GM12878 (cell line): ENCODE results near the gene OR5M3. TPM values are rescaled to one million over a fixed set of nuclear protein-coding genes. Genes with fewer than 3 reads are reported as not detected.

Experiments
- ATAC-seq: fragments of 200-7000 bp; cut with Tn5 transposase; 3 replicates; pipeline ENCODE4 v1.9.1; 2020; ENCODE audit warnings: mild to moderate bottlenecking, moderate library complexity
- BruUV-seq: library from RNA; stranded (reverse); fragments of 400-500 nt; replicated peaks from 2 replicates; lab custom pipeline; 2021; lab: Mats Ljungman, UMichigan
- CTCF ChIA-PET: fragments of 300-600 bp; sonication (Branson Sonifier 250); formaldehyde crosslinking; extraction: SDS; loops from one replicate; lab custom pipeline; 2021; ENCODE audit warnings: inconsistent platforms; lab: Yijun Ruan, JAX
- POLR2A ChIA-PET: fragments of 350-600 bp; formaldehyde crosslinking; extraction: SDS; loops from one replicate; lab custom pipeline; 2021; ENCODE audit warnings: inconsistent platforms; lab: Charles Lee
- RAD21 ChIA-PET: fragments of 300-600 bp; sonication (Branson Sonifier 250); formaldehyde crosslinking; loops from one replicate; lab custom pipeline; 2023; ENCODE audit warnings: antibody characterized with exemption; ENCODE audit not compliant: unreplicated experiment; lab: Charles Lee
- SMC1A ChIA-PET: fragments of 300-600 bp; sonication (Branson Sonifier 250); formaldehyde crosslinking; loops from one replicate; lab custom pipeline; 2023; ENCODE audit not compliant: unreplicated experiment, uncharacterized antibody; lab: Charles Lee
- DNase-seq: peaks from one replicate; pipeline ENCODE4 v3.0.0-alpha.2; 2011; ENCODE audit warnings: low read depth, low spot score
- FAIRE-seq: peaks from 3 replicates; lab custom pipeline; 2011; peaks lifted over from hg19 to GRCh38; lab: Jason Lieb, UNC
- H2AFZ ChIP-seq: 2 replicates; pipeline ENCODE4 v1.6.0; 2011; ENCODE audit warnings: low read depth, low read length, control low read depth; ENCODE audit not compliant: control insufficient read depth
- H3K27ac ChIP-seq: 2 replicates; pipeline ENCODE4 v1.5.1; 2011; ENCODE audit warnings: control low read depth; ENCODE audit not compliant: control insufficient read depth, insufficient read depth
- H3K27me3 ChIP-seq, 2 experiments: replicated peaks in 1 of 2; 2 replicates each; pipeline versions ENCODE4 v1.6.0 to v1.6.1; 2011; ENCODE audit warnings: low read length in 1 of 2; ENCODE audit not compliant: control insufficient read depth in 2 of 2, insufficient read depth in 2 of 2
- H3K36me3 ChIP-seq, 2 experiments: 2 replicates each; pipeline ENCODE4 v1.5.1; 2011; ENCODE audit warnings: low read length in 1 of 2; ENCODE audit not compliant: control insufficient read depth in 2 of 2, insufficient read depth in 2 of 2
- H3K4me1 ChIP-seq: 2 replicates; pipeline ENCODE4 v1.6.1; 2011; ENCODE audit warnings: mild to moderate bottlenecking, low read length, moderate library complexity, mixed read lengths; ENCODE audit not compliant: control insufficient read depth, insufficient read depth
- H3K4me2 ChIP-seq: 2 replicates; pipeline ENCODE4 v1.6.0; 2011; ENCODE audit warnings: control low read depth; ENCODE audit not compliant: control insufficient read depth, insufficient read depth
- H3K4me3 ChIP-seq: fragments of 200-600 bp; sonication (generic); 2 replicates; pipeline ENCODE4 v1.5.1; 2016
- H3K79me2 ChIP-seq: 2 replicates; pipeline ENCODE4 v1.6.0; 2011; ENCODE audit warnings: low read length; ENCODE audit not compliant: control insufficient read depth, insufficient read depth
- H3K9ac ChIP-seq: 2 replicates; pipeline ENCODE4 v1.8.0; 2011; ENCODE audit warnings: low read length, control low read depth, mixed read lengths; ENCODE audit not compliant: control insufficient read depth, insufficient read depth
- H3K9me3 ChIP-seq: replicated peaks from 3 replicates; pipeline ENCODE4 v1.5.1; 2011; ENCODE audit warnings: mild to moderate bottlenecking, low read length; ENCODE audit not compliant: control insufficient read depth, insufficient read depth
- H4K20me1 ChIP-seq: 2 replicates; pipeline ENCODE4 v1.6.0; 2011; ENCODE audit not compliant: control insufficient read depth, insufficient read depth
- BACH1 ChIP-seq: fragments of 450-650 bp; IDR thresholded peaks from 2 replicates; pipeline ENCODE4 v1.6.1; 2017; ENCODE audit warnings: mild to moderate bottlenecking, borderline replicate concordance
- CBX3 ChIP-seq: fragments of 200-600 bp; sonication (generic); IDR thresholded peaks from 2 replicates; pipeline ENCODE4 v1.6.1; 2016; ENCODE audit warnings: low read depth, borderline replicate concordance
- CHD2 ChIP-seq: IDR thresholded peaks from 2 replicates; pipeline ENCODE4 v1.6.1; 2011; ENCODE audit warnings: low read depth, low read length, improper control_type of control experiment, borderline replicate concordance
- CHD4 ChIP-seq: fragments of 200-600 bp; sonication (generic); IDR thresholded peaks from 2 replicates; pipeline ENCODE4 v1.6.1; 2016; ENCODE audit warnings: mild to moderate bottlenecking
- JUND ChIP-seq: IDR thresholded peaks from 2 replicates; pipeline ENCODE4 v1.6.1; 2012; ENCODE audit warnings: low read depth, mild to moderate bottlenecking, low read length, improper control_type of control experiment, moderate library complexity
- MYC ChIP-seq: IDR thresholded peaks from 2 replicates; pipeline ENCODE4 v1.6.1; 2011; ENCODE audit warnings: mild to moderate bottlenecking, low read length, moderate library complexity, inconsistent platforms; ENCODE audit not compliant: insufficient read depth, insufficient replicate concordance, insufficient read length, severe bottlenecking
- NFIC ChIP-seq: IDR thresholded peaks from 2 replicates; pipeline ENCODE4 v1.6.1; 2012; ENCODE audit warnings: low read depth, mild to moderate bottlenecking, inconsistent platforms, low read length, moderate library complexity
- POLR2AphosphoS2 ChIP-seq: IDR thresholded peaks from 2 replicates; pipeline ENCODE4 v1.6.1; 2011; ENCODE audit warnings: low read depth, mild to moderate bottlenecking, low read length, improper control_type of control experiment, moderate library complexity
- RUNX3 ChIP-seq: IDR thresholded peaks from 2 replicates; pipeline ENCODE4 v1.6.1; 2012; ENCODE audit warnings: low read length, inconsistent platforms
- SMAD5 ChIP-seq: IDR thresholded peaks from 2 replicates; pipeline ENCODE4 v1.6.1; 2016; ENCODE audit warnings: antibody characterized with exemption, low read depth
- TARDBP ChIP-seq: IDR thresholded peaks from 2 replicates; pipeline ENCODE4 v1.6.1; 2016; ENCODE audit warnings: borderline replicate concordance
- TBL1XR1 ChIP-seq: IDR thresholded peaks from 2 replicates; pipeline ENCODE4 v1.6.1; 2012; ENCODE audit warnings: low read depth, low read length, improper control_type of control experiment
- WGBS: methylation state at CpG from one replicate; pipeline ENCODE4 v1.1.6; 2016; ENCODE audit warnings: low lambda C conversion rate; ENCODE audit not compliant: insufficient replicate concordance, insufficient coverage; ENCODE audit errors: missing lambda C conversion rate; 5-methylcytosine and 5-hydroxymethylcytosine counted together
- in situ Hi-C: fragments of 300-500 bp; cut with MboI; formaldehyde crosslinking; loops from 9 replicates; pipeline ENCODE4 v1.14.3; 2018; ENCODE audit warnings: mixed read lengths
- intact Hi-C: fragments of 100-400 bp; cut with micrococcal nuclease; formaldehyde crosslinking; loops from one replicate; pipeline ENCODE4 v1.14.2; 2022; ENCODE audit not compliant: unreplicated experiment
- polyA plus RNA-seq, 11 experiments: library from polyadenylated mRNA; depleted of rRNA in 4 of 11; unstranded in 6 of 11; stranded (reverse) in 5 of 11; fragments of >200 nt; fragmentation: Nextera tagmentation in 4 of 11; fragmentation: Illumina TruSeq in 1 of 11; extraction: Ambion mirVana in 4 of 11; extraction: Trizol in 1 of 11; gene quantifications; 1 replicate in 1 of 11; 2 replicates in 10 of 11; pipeline versions ENCODE4 v1.2.1 to v1.2.3, GENCODE V29; 2011 to 2016; ENCODE audit warnings: inconsistent platforms in 2 of 11, missing spikeins in 2 of 11, low read depth in 1 of 11
- total RNA-seq, 4 experiments: library from RNA; depleted of rRNA in 3 of 4; stranded (reverse); fragments of >200 nt in 3 of 4; fragmentation: Illumina TruSeq in 1 of 4; extraction: Trizol in 1 of 4; gene quantifications; 2 replicates each; pipeline versions ENCODE4 v1.2.1 to v1.2.3, GENCODE V29; 2013 to 2021
- TF ChIP-seq, protein P1 (sequence below): IDR thresholded peaks from 2 replicates; pipeline ENCODE4 v1.6.1; 2011; ENCODE audit warnings: low read depth, mild to moderate bottlenecking, low read length, moderate library complexity, borderline replicate concordance; ENCODE audit errors: extremely low read depth
- TF ChIP-seq, protein P2 (sequence below): IDR thresholded peaks from 2 replicates; pipeline ENCODE4 v1.6.1; 2012; ENCODE audit warnings: low read depth, low read length, improper control_type of control experiment
- TF ChIP-seq, protein P3 (sequence below): fragments of 450-650 bp; IDR thresholded peaks from 2 replicates; pipeline ENCODE4 v1.6.1; 2016; ENCODE audit warnings: mild to moderate bottlenecking

Gene OR5M3
- total and polyA plus RNA-seq, 10 of the 15 experiments (the other 5 are each of a cell fraction or from before 2014, with no cell fraction given) = not detected

DNA sequence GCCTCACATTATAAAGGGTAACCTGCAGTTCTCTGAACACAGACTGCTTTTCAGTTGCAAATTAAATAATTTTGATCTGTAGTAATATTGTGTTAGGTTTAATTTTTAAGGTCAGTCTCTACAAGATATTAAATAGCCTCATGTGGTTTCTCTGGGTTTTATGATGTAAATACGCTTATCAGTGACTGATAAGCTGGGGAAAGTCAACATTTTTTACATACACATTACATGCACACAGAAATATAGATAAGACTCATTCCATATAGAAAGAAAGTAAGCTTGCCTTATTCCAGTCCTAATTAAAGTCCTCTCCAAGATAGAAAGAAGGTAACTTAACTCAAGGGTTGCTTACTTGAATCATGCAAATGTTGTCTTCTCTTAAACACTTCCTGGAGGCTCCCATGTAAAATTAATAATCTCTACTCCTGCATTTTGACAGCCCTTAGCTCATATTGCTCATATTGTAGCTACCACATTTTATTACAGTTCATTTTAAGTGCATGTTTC lies 1.6 kb upstream of the OR5M3 start:
- TF ChIP-seq BACH1 (no peak), MYC (no peak), CBX3 (no peak), RUNX3 (no peak), NFIC (no peak), POLR2AphosphoS2 (no peak), JUND (no peak), CHD4 (no peak), TARDBP (no peak), CHD2 (no peak), TBL1XR1 (no peak), SMAD5 (no peak)
- TF ChIP-seq, protein P1, sequence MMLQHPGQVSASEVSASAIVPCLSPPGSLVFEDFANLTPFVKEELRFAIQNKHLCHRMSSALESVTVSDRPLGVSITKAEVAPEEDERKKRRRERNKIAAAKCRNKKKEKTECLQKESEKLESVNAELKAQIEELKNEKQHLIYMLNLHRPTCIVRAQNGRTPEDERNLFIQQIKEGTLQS = no peak
- TF ChIP-seq, protein P2, sequence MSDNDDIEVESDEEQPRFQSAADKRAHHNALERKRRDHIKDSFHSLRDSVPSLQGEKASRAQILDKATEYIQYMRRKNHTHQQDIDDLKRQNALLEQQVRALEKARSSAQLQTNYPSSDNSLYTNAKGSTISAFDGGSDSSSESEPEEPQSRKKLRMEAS = no peak
- TF ChIP-seq, protein P3, sequence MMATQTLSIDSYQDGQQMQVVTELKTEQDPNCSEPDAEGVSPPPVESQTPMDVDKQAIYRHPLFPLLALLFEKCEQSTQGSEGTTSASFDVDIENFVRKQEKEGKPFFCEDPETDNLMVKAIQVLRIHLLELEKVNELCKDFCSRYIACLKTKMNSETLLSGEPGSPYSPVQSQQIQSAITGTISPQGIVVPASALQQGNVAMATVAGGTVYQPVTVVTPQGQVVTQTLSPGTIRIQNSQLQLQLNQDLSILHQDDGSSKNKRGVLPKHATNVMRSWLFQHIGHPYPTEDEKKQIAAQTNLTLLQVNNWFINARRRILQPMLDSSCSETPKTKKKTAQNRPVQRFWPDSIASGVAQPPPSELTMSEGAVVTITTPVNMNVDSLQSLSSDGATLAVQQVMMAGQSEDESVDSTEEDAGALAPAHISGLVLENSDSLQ = no peak
- no peaks in the 10 kb centered on the region for H3K36me3 ChIP-seq
- no peaks in the 10 kb centered on the region for H4K20me1 ChIP-seq
- BruUV-seq = no TSS peak
- H3K9me3 ChIP-seq = no peaks in the 10 kb centered on the region
- 0% methylated on average over 1 of the region's 1 CpG for whole genome bisulfite sequencing
- FAIRE-seq (no peak), ATAC-seq (no peak), DNase-seq (no peak)
- ChIA-PET RAD21 (no interaction called here), CTCF (no interaction called here), SMC1A (no interaction called here), POLR2A (no interaction called here)
- H3K27ac ChIP-seq = no peak overlapping the region
- no peak overlapping the region for H3K9ac ChIP-seq
- in situ Hi-C loops (no loop called here), intact Hi-C loops (no loop called here)
- H3K27me3 ChIP-seq = no peaks in the 10 kb centered on the region
- no peak overlapping the region for H2AFZ ChIP-seq
- H3K4me3 ChIP-seq = no peak overlapping the region
- H3K79me2 ChIP-seq = no peaks in the 10 kb centered on the region
- H3K4me2 ChIP-seq = no peak overlapping the region
- H3K4me1 ChIP-seq = no peaks in the 10 kb centered on the region
